Retina (tissue), 1 donor: Measurements from ENCODE around the gene FETUB.

ENCODE experiments used
- DNase-seq: peaks from one replicate; pipeline ENCODE4 v3.0.0-alpha.2; 2016

The FETUB gene

GRCh38 chr3:186638259-186638658 is 1.9 kb upstream of the FETUB start:
- DNase-seq: no peak

GRCh38 chr3:186640473-186640818 is 247 bp downstream of the FETUB start:
- no peak for DNase-seq

GRCh38 chr3:186640929-186641328 is 730 bp downstream of the FETUB start:
- DNase-seq: no peak

GRCh38 chr3:186642014-186642413 is 1.8 kb downstream of the FETUB start:
- DNase-seq: no peak

GRCh38 chr3:186643493-186643892 is 3.3 kb downstream of the FETUB start:
- DNase-seq: no peak

- DNase-seq: no peak
These were observed 4.5 kb downstream of the FETUB start for GRCh38 chr3:186644683-186645082.

GRCh38 chr3:186646106-186646505 is 5.9 kb downstream of the FETUB start:
- DNase-seq: no peak

- no peak for DNase-seq
These were observed 6.6 kb downstream of the FETUB start for GRCh38 chr3:186646841-186647240.

GRCh38 chr3:186648851-186649250 is 8.7 kb downstream of the FETUB start:
- no peak for DNase-seq

GRCh38 chr3:186651678-186652215 is 11.5 kb downstream of the FETUB start:
- DNase-seq: no peak

GRCh38 chr3:186653080-186653707 is 13.0 kb downstream of the FETUB start:
- no peak for DNase-seq

- DNase-seq: peak; percentile 37
These were observed 13.8 kb downstream of the FETUB start for GRCh38 chr3:186653984-186654383.

- DNase-seq: no peak
These were observed 23.3 kb downstream of the FETUB start for GRCh38 chr3:186663361-186664118.

- no peak for DNase-seq
These were observed 23.9 kb downstream of the FETUB start for GRCh38 chr3:186664119-186664495.

GRCh38 chr3:186664506-186664905 is 24.3 kb downstream of the FETUB start:
- no peak for DNase-seq

GRCh38 chr3:186665625-186666188 is 25.5 kb downstream of the FETUB start, which contains the start of gene HRG:
HRG (plus strand) TSS chr3:186666014; CDS start chr3:186666032, 18 bp downstream.
- no peak for DNase-seq

- no peak for DNase-seq
These were observed 28.2 kb downstream of the FETUB start for GRCh38 chr3:186668426-186668825.

- no peak for DNase-seq
These were observed 29.3 kb downstream of the FETUB start for GRCh38 chr3:186669378-186670084.

GRCh38 chr3:186670155-186670554 is 30.0 kb downstream of the FETUB start:
- DNase-seq: no peak

GRCh38 chr3:186671051-186671450 is 30.9 kb downstream of the FETUB start:
- no peak for DNase-seq

GRCh38 chr3:186678604-186679003 is 38.4 kb downstream of the FETUB start:
- DNase-seq: no peak

- no peak for DNase-seq
These were observed 39.0 kb downstream of the FETUB start for GRCh38 chr3:186679151-186679550.

- no peak for DNase-seq
These were observed 40.7 kb downstream of the FETUB start for GRCh38 chr3:186680869-186681268.
